HG03460 (cell line): ENCODE data around the gene PRAMEF11.

Experiments used
- ATAC-seq: cut with Tn5 transposase; IDR thresholded peaks from one replicate; pipeline ENCODE4 v1.9.1; 2021; ENCODE audit not compliant: unreplicated experiment

The PRAMEF11 gene

DNA sequence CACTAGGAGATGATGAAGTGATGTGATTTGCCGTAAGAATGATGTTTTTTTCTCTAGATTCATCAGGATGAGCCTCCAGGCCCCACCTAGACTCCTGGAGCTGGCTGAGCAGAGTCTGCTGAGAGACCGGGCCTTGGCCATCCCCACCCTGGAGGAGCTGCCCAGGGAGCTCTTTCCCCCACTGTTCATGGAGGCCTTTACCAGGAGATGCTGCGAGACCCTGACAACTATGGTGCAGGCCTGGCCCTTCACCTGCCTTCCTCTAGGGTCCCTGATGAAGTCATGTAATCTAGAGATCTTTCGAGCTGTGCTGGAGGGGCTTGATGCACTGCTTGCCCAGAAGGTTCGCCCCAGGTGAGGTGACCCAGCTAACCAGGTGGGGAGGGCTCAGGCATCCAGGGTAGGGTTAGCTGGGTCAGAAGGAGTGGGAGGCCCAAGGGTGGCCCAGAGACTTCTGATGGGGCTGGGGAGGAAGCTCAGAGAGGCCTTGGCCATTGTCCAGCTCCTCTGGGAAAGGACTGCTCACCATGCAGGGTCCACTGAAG lies 56.3 kb downstream of the PRAMEF11 start:
- ATAC-seq, result no peak
